NCI-H345 treated with DMSO at 0.1 percent for 48 hours (cell line): ENCODE data around the gene FPR1.
"Not testable (repeated sequence)": the region's sequence is repeated elsewhere in the genome, so short reads cannot be mapped to it uniquely, and the experiment has no call there.

Experiments
- DNase-seq: peaks from one replicate; lab custom pipeline; 2025; ENCODE audit not compliant: unreplicated experiment; lab: John Stamatoyannopoulos, UW

FPR1 gene

DNA sequence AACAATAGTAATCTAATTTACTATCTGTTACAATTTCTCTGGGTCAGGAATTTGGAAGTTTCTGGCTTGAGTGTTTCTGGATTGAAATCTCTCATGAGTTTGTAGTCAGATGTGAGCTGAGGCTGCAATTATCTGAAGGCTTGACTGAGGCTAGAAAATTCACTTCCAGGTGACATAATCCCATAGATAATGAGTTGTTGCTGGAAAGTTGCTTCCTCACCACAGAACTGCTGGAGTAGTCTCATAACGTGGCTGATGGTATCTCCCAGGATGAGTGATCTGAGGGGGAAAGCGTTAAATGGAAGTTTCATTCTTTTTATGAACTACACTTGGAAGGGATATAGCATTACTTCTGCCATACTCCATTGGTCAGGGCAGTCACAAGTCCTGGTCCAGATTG lies 28.0 kb upstream of the FPR1 start:
- no peak for DNase-seq

DNA sequence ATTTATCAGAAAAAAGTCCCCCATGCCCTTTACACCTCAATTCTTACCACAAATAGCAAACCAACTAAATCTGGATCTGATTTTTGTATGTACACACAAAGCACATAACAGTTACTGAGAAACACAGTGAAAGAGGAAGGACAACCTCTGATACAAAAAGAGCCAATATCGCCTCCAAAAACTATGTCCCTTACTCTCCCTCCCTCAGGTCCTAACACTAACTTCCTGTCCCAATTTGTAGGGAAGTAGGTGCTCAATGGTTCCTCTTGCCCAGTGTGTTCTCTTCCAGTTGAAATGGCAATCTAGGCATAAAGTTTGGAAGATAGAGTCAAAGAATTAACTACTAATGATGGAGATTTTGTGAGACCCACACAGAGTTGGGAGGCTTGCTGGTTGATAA lies 27.5 kb upstream of the FPR1 start:
- no peak for DNase-seq

DNA sequence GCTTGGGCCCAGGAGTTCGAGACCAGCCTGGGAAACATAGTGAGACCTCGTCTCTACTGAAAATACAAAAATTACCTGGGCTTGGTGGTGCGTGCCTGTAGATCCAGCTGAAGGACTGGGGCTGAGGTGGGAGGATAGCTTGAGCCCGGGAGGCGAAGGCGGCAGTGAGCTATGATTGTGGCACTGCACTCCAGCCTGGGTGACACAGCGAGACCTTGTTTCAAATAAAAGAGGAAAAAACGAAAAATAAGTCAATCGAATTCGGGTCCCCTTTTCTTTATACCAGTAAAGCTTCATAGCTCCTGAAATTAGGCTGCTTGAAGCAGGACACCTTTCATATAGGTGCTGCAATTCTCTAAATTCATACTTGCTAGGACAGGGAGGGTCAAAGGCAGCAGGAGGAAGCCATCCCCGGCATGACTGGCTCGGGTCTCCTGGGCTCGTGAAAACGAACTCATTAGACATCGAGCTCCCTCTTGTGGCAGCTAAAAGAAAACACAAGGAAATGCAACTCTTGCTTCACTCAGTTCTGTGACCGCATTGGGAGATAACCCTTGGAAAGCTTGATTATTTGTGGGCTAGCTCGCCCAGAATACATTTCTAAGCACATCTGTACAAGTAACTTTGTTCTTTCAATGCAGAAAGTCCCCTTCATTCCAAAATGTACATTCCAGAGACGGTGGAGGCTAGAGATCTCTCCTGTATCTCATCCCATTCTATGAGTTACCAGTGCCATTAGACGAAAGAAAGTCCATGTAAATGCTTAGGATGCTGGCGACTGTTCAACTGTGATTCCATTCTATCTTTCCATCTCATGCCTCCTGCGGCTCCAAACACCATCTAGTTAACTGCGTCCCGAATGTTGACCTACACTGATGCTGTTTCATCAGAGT lies 26.1 kb upstream of the FPR1 start:
- peak; percentile 3 for DNase-seq

DNA sequence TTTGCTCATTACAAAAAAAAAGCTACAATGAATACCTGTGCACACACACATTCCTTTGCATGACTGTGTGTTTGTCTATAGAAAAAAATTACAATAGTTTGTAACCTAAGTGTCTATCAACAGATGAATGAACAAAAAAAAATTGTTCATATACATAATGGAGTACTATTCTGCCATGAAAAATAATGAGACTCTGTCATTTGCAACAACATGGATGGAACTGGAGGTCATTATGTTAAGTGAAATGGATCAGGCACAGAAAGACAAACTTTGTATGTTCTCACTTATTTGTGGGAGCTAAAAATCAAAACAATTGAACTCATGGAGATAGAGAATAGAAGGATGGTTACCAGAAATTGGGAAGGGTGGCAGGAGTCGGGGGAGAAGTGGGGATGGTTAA lies 24.9 kb upstream of the FPR1 start:
- not testable (repeated sequence) for DNase-seq

DNA sequence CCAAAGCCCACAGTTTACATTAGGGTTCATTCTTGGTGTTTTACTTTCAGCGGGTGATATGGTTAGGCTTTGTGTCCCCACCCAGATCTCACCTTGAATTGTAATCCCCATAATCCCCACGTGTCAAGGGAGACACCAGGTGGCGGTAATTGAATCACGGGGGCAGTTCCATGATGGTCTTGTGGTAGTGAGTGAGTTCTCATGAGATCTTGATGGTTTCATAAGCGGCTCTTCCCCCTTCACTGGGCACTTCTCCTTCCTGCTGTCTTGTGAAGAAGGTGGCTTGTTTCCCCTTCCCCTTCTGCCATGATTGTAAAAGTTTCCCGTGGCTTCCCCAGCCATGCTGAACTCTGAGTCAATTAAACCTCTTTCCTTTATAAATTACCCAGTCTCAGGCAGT lies 21.3 kb upstream of the FPR1 start:
- DNase-seq = no peak

DNA sequence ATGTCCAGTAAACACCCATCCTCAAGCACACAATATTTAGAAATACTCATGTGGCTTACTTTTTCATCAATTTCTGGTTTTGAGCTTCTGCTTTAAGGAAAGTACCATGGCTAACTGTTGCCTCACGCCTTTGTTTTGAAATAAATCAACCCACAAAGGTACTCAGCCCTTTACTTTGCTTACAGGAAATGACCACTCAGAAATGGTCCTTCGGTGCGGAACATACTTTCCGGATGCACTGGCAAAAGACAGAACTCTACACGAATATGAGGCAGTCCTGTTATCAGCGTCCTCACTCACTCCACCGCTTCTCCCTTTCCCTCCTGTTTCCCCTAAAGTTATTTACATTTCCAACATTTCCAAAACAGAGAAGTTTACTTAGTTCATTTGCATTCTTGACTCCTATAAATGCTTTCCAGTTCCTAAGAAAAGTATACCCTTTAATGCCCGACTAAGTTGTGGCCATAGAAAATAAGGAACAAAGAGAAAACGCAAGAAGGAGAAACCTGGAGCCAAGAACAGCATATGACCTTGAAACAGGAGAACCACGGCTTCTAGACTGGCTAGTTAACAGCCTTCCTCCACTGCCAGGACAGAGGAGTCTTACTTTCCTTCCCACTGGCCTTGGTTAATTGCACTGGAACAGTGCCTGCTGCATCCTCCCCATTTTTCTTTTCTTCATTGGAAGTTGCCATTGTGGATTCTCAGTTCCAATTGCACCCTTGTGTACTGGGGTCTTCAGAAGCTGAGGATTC lies 19.9 kb upstream of the FPR1 start:
- DNase-seq = no peak

DNA sequence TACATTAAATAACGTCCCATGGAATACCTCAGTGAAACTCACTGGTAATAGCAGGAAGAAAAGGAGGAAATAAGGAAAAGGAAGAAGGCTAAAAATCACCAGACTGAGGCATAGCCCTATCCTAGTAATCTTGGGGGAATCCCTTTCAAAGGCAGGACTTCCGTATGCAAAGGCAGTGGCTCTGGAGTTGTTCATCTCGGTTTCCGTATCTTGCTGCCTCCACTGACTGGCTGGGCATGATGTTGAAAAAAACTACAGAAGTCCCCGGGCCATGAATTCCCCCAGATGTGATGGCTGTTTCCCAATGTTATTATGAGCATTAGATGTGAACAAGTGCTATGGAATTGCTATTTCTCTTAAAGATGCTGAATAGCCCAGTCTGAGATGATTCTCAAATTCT lies 14.8 kb upstream of the FPR1 start:
- DNase-seq = no peak

DNA sequence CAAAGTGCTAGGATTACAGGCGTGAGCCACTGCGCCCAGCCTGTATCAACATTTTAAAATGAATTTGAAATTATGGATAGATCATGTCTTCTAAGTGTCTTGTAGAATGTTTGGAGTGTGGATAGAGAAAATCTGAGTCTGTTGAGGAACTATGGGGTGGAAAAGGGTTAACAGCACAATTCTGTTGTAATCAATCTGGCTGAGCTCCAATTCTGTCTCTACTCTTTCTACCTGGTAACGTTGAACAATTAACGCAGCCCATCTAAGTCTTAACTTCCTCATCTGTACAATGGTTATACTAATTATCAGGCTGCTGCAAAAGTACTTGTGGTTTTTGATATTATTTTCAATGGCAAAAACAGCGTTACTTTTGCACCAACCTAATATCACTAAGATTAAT lies 13.4 kb upstream of the FPR1 start:
- no peak for DNase-seq

DNA sequence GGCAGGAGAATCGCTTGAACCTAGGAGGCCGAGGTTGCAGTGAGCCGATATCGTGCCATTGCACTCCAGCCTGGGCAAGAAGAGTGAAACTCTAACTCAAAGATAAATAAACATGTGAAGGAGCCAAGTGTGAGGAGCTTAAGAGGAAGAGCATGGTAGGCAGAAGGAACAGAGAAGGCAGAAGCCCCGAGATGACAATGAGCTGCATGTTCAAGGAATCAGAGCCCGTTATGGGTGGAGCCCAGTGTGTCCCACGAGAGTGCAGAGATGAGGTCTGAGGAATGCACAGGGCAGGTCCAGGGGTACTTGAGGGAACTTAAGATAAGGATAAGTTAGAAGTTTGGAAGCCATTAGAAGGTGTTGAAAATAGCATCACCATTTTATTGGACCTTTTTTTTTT lies 10.0 kb upstream of the FPR1 start:
- no peak for DNase-seq

DNA sequence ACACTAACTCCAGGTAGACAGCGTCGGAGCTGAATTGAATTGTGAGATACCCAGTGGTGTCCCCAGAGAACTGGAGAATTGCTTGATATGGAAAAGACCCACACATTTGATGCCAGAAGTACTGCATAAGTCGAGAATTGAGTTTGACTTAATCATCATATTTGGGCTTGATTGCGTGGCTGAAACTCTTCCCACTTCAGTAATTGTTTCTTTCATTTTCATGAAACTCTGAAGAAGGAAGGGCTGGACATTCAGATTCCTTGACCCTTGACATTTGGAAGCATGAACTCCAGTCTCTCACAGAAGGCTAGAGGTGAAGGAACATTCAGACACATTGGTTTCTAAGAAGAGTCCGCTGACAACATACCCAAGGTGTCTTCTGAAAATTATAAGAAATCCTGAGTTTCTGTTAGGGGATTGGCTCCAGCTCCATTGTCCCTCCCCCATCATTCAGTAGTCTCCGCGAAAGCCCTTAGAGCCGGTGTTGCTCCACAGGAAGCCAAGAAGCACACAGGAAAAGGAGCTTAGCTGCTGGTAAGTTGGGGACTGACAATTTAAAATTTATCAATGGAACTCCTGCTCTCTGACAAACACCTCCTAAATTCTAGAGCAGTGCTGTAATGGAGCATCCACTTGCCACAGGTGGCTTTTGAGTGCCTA lies 9.1 kb upstream of the FPR1 start, which contains the start of gene FPR2:
Gene FPR2, plus strand, starts transcription at position 484 of the 660 bp plus-strand sequence. CDS start 7,479 bp downstream, outside the sequence.
- DNase-seq = no peak

DNA sequence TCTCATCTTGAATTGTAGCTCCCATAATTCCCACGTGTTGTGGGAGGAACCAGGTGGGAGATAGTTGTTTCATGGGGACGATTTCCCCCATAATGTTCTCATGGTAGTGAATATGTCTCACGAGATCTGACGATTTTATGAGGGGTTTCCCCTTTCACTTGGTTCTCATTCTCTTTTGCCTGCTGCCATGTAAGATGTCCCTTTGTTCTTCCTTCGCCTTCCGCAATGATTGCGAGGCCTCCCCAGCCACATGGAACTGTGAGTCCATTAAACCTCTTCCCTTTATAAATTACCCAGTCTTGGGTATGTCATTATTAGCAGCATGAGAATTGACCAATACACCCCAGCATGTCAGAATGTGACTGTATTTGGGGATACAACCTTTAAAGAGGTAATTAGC lies 3.9 kb upstream of the FPR1 start:
- no peak for DNase-seq

DNA sequence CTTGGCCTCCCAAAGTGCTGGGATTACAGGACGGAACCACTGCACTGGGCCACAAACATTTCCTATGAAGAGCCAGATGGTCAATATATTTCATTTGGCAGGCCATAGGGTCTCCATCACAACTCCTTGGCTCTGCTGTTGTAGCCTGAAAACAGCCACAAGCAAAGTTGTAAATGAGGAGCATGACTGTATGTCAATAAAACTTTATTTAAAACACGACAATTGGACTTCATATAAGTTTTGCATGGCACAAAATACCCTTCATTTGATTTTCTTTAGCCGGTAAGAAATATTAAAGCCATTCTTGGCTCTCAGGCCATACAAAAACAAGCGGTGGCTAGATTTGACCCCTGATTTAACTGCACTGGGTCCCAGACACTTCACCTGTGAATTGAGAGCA lies 3.1 kb upstream of the FPR1 start:
- no peak for DNase-seq

DNA sequence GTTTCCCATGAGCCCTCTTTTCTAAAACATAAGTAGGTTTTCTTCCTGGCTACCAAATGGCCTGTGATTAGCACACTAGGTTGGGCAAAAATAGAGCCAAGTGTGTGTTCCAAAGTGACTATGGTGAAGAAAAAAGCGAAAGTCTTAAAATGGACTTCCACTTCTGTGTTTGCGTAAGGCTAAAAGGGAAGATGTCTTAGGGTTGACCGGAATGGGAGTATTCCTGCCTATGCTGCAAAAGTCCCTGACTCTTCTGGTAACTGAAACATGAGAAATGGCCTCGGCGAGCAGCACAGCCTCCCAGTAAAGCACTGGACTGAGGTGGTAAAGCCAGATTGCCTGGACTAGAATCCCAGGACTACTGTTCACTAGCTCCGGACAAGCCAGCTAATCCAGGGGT lies 2.4 kb upstream of the FPR1 start:
- no peak for DNase-seq

DNA sequence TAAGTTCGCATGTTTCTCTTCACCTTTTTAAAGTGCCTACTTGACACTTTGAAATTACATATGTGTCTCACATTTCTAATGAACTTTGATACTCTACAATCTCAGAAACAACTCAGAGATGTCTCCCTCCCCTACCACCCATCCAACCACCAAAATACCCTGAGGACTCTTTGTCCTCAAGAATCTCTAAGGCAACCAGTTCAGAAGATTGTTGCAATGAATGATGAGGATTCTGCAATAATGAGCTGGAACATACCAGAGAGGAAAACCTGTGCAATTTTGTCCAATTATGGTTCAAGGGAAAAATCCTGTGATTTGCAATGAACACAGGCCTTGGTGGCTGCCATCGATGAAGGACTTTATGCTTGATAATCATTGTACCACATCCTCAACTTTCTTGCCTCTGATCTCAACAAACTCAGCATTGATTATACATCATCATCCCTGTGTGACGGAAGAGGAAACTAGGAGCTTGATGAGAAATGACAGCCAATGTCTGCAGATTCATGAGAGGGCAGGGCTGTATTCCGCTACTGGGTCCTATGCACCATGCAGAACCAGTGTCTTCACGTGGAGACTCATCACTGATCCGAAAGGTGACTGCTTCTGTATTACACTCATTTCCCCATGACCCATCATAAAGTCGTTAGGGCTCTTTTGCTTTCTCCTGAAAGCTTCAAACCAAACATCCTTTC lies 1.1 kb downstream of the FPR1 start:
- DNase-seq = no peak

DNA sequence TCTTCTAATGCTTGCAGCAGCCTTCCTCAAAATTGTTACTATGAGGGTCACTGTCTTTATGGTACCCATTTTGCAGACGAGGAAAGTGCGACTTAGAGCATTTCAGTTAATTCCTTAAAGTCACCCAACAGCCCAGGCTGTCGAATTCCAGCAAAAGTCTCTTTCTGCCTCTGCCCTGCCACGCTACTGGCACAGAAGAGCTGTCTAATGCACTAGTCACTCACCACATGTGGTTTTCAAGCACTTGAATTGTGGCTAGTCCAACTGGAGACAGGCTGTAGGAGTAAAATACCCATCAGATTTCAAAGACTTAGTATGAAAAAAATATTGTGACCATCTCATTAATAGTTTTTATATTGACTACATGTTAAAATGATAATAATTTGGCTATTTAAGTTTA lies 1.7 kb downstream of the FPR1 start:
- no peak for DNase-seq

DNA sequence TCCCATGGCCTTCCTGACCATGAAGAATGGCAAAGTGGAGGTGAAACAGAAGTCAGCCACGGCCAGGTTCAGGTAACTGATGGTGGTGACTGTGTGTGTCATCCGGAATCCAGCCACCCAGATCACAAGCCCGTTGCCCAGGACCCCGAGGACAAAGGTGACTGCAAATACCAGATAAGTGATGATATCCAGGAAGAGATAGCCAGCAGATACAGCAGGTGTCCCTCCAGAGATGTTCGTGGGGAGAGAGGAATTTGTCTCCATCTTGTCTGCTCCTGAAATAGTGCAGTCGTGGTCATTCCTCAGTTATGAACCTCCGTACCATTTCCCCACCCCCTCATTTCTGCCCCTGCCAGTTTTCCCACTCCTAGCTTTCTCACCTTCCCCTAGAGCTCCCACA lies 4.9 kb downstream of the FPR1 start:
- DNase-seq = no peak

DNA sequence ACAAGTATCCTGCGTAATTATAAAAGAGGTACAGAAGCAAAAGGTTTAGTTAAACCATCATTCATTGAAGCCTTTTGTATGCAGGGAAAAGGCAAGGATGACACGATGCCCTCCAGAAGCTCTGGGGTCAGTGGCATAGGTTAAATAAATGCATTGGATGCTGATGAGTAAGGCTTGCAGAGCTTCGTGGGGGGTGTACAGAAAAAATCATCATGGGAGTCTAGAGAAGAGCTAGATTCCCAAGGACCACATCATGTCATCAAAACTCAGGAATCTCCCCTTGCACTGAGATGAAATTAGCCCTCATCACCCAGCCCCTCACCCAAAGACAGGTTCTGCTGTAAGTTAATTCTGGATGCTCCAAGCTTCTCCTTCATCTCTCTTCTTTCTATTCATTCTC lies 8.3 kb downstream of the FPR1 start:
- DNase-seq = no peak

DNA sequence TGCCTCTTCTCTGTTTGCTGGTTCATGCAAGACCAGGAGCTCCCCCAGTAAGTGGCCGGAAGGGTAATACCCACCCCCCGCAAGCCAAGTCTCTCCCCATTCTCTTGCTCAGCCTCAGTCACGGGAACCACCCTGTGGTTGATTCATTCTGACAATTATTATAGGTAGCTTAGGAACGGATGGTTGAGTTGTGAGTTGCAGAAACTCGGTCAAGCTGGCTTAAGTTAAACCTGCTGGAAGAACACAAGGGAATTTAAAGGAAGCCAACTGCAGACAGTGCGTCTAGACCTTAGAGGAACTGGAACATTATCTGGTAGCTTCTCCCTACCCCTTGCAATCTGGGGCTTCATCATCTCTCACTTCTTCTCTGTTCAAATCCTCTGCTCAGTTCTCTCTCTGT lies 8.9 kb downstream of the FPR1 start:
- no peak for DNase-seq

DNA sequence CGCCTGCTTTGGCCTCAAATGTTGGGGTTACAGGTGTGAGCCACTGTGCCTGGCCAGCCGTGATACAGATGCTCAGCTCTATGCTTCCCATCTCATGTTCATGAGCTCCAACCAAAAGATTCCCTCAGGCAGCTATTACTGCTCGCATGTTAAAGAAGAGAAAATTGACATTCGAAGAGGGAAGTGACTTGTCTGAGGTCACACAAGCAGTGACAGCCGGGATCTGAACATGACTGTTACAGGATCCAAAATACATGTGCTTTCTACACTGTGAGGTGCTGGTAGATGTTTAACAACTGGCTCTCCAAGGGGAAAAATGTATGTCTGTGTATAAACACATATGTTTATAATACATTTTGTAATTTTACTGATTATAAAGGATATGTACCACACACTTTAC lies 11.3 kb downstream of the FPR1 start:
- DNase-seq = no peak

DNA sequence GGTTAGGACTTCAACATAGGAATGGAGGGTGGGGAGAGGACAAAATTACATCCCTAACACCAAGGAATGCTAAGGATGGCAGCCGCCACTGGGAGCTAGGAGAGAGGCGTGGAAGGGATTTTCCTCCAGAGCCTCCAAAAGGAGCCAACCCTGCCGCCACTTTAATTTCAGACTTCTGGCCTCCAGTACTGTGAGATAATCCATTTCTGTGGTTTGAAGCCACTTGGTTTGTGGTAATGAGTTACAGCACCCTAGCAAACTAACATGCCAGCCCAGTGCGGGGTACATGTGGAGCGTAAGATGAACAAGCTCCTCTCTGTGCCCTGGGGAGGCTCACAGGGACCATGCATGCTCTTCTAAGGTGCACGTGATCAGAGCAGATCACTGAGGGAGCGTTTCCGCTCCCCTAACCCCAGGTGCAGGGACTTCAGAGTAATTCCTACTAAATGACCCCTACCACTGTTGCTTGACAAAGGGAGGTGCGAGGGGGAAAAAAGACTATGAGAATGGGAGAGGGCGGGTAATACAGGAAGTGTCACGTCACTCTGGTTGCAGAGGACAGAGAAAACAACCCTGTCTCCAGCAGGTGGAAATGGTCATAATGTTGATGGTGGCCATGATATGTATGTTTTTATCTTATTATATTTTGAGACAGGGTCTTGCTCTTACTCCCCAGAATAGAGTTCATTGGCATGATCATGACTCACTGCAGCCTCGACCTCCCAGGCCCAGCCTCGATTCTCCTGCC lies 12.0 kb downstream of the FPR1 start:
- no peak for DNase-seq

DNA sequence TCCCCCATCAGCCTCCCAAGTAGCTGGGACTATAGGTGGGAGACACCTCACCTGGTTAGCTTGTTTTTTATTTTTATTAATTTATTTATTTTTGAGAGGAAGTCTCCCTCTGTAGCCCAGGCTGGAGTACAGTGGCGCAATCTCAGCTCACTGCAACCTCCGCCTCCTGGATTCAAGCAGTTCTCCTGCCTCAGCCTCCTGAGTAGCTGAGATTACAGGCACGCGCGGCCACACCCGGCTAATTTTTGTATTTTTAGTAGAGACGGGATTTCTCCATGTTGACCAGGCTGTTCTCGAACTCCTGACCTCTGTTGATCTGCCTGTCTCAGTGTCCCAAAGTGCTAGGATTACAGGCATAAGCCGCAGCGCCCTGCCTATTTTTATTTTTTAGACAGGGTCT lies 13.2 kb downstream of the FPR1 start:
- not testable (repeated sequence) for DNase-seq
